Glomerular endothelial cell (primary cell): ENCODE data around the gene SPTY2D1. TPM values are rescaled to one million over a fixed set of nuclear protein-coding genes. Genes with fewer than 3 reads are reported as not detected.
"Not testable (repeated sequence)": the region's sequence is repeated elsewhere in the genome, so short reads cannot be mapped to it uniquely, and the experiment has no call there.

Source experiments
- DNase-seq: peaks from one replicate; pipeline ENCODE4 v3.0.0-alpha.2; 2011; ENCODE audit warnings: low read depth, low spot score; ENCODE audit errors: extremely low read depth
- total RNA-seq: library from RNA; depleted of rRNA; stranded (reverse); fragments of >200 nt; gene quantifications from 2 replicates; pipeline ENCODE4 v1.2.3, GENCODE V29; 2015

The SPTY2D1 gene
- total RNA-seq, 1 donor from 2014 or later, result 17.3 TPM

DNA sequence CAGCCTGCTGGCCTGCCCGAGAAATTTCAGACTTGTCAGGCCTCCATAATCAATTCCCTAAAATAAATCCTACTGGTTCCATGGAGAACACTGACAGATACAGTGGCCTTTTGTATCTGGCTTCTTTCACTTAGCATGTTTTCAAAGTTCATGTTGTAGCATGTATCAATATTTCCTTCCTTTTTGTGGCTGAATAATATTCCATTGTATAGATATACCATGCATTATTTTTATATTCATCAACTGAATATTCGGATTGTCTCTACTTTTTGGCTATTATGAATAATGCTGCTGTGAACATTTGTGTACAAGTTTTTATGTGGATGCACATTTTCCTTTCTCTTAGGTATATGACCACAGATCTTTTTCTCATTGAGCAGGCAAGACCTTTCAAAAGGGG lies 10.4 kb downstream of the SPTY2D1 start:
- DNase-seq, result no peak

DNA sequence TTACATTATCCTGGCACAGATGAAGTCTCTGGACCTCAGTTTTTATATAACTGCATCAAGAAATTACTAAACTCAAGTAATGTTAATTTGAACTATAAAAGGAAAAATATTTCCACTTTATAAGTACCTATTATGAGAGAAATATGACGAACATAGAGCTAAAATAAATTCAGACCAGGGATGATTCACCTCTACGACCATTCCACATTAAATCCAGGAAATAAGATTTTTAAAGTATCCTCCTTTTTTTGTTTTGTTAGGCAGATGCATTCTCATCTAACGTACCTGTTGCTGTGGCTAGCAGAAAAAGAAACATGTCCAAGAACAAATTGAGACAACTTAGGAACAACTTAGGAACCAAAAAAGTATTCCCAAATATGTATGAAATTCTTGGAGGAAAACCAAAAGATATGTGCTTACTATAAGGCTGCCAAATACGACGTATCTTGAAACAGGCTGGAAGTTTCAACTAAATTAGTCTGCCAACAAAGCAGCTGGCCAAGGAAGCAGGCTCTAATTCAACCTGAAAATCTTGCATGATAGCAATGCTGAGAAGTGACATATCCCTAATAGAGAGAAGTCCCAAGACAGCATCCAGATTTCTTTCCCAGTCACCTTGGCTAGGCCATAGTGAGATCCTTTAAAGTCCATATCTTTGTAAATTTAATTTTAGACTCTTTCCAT lies 15.7 kb downstream of the SPTY2D1 start:
- DNase-seq, result no peak

DNA sequence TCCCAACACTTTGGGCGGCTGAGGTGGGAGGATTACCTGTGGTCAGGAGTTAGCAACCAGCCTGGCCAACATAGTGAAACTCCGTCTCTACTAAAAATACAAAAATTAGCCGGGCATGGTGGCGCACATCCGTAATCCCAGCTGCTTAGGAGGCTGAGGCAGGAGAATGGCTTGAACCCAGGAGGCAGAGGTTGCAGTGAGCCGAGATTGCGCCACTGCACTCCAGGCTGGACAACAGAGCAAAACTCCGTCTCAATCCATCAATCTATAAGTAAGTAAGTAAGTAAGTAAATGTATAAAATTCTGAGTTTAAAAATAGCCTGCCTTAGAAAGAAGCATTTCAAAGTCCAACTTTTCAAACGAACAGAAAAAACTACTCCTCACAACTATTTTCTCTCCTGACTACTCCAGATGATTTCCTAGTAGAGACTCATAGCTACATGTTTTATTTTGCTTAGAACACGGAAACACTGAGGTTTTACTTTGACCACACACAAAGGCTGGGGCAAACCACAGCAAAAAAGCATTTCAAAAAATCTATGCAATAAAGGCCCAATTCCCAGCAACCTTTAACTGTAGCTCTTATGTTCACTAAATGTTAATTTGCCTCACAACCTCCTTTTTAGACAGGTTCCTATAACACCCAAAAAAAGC lies 16.3 kb downstream of the SPTY2D1 start:
- DNase-seq, result no peak

DNA sequence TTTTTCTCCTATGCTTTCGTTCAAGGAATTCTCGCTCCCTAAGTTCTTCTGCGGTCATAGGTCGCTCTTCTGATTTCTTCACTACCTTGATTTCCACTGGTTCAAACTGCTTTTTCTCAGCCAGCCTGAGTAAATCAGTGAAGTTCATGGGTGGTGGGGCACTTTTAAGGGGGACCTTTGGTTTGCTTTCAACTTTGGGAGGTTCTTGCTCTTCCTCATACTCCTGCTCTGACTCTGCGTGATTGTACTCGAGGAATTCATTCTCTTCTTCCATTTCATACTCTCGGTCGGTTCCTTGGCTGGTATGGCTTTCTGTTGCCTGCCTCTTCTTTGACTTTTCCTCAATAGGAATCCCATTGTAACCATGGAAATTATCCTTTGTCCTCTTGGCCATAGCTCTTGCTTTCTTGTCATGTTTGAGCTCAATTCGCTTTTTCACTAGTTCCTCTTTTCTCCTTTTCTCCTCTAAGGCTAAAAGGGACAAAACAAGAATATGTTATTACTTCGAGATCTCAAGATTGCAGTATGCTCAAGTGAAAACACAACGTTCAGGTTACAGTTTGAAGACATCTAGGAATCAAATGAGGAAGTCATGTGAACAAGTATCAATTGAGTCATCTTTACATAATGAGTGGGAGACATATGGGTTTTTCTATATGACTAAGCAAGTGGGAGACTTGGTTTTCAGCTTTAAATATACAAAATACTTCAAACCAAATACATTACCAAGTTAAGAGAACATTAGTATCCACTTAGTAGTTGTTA lies 18.3 kb downstream of the SPTY2D1 start:
- no peak for DNase-seq

DNA sequence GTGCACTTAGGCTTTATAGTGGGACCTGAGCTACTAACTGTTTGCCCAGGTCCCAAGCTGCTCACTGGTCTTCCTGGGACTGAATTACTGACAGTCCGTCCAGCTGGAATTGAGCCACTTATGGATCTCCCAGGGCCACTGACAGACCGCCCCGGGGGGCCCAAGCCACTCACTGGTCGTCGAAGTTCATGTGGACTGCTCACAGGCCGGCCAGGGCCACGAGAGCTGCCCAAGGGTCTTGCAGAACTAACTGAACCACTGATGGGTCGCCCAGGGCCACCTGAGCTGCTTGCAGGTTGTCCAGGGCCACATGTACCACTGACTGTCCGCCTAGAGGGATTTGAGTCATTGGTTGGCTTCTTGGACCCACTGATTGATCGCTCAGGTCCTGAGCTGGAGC lies 19.5 kb downstream of the SPTY2D1 start:
- DNase-seq, result no peak

DNA sequence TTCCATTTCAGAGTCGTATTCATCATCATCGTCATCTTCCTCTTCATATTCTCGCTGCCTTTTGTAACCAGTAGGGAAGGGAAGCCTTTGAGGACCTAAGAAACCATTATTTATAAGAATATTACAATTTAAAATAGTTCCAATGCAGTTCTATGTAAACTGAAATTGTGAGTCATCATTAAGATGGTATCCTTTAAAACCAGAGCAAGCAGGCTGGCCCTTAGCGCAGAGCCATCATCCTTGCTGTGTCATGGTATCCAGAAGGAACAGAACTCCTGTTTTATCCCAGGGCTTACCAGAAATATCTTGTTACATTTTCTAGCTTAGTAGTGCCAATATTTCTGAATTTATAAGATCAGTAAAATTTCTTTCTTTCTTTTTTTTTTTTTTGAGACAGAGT lies 21.7 kb downstream of the SPTY2D1 start:
- no peak for DNase-seq

DNA sequence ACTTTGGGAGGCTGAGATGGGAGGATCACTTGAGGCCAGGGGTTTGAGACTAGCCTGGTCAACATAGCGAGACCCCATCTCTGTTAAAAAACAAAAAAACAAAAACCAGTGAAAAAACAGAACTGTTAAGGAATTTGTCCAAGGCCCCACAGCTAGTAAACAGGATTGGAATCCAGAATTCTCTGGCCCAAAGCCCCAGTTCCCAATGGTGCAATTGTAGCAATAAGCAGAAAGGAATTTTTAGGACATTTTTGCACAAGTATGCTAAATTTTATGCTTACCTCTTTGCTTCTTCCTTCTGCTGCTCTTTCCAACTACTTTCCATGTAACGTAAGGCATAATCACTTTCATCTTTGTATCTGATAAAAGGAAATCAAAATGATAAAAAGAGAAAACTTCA lies 22.9 kb downstream of the SPTY2D1 start:
- no peak for DNase-seq

DNA sequence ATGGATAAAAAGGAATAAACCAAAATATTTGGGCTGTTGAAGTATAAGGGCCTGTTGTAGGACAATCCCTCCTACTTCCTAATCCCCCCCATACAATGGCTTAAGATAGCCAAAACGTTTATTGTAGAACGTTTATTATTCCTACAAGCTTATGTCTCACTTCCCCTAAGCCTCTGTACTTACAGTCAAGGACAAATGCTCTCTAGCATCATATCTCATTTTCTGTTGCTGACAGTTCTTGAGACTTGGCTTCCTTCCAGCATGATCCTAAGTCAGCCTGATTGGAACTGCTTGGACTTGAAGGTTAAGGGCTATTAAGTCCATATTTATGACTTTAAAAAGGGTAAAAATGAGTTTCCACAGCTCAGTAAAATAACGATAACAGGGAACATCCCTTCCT lies 25.8 kb downstream of the SPTY2D1 start:
- peak; percentile 29 for DNase-seq

DNA sequence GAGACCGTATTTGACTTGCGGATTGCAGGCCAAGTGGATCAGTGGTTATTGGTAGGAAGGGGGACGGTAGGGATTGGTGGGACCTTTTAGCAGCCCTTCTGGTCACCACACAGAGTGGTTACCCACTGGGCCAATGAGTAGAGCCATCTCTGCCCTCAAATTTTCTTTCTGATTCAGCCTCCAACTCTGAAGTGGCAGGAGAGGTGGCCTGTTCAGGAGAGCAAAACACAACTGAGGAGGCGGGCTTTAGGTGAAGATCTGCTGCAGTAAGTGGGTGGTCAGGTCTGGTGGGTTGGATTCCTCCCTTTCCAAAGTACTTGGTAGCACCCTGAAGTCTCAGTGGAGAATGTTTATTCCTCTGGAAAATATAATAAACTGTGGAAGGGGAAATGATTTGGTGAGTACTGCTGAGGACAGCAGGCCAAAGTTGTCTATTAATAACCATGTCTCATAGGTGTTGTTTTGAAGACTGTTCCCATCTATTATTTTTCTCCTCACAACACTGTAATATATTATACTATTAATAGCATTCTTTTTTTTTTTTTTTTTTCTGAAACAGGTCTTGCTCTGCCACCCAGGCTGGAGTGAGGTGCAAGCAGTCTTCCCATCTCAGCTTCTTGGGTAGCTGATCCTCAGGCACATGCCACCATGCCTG lies 33.1 kb downstream of the SPTY2D1 start:
- DNase-seq, result no peak

DNA sequence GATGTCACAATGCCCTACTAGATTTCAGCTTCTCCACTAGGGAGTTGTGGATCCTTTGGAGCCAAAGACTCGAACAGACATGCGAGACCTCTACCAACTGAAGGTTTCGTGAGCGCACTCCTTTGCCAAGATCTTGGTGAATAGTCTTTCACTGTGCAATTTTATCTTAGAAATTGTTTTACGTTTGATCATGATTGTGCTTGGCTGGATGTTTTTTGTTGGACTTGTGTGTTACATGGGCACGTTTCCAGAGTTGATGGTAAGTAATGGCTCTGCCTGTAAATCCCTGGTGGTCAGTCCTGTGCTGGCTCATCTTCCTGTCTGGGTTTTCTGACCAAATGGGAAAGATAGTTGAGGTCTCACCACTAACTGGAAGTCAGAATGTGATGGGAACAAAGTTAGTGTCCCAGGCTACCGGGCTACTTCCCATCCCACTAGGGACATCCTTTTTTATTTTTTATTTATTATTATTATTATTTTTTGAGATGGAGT lies 34.4 kb downstream of the SPTY2D1 start, which contains the start of gene MISFA:
Gene MISFA (plus strand): TSS at position 51 of the 492 bp plus-strand sequence. CDS start 140 bp downstream, at position 191.
- no peak for DNase-seq

DNA sequence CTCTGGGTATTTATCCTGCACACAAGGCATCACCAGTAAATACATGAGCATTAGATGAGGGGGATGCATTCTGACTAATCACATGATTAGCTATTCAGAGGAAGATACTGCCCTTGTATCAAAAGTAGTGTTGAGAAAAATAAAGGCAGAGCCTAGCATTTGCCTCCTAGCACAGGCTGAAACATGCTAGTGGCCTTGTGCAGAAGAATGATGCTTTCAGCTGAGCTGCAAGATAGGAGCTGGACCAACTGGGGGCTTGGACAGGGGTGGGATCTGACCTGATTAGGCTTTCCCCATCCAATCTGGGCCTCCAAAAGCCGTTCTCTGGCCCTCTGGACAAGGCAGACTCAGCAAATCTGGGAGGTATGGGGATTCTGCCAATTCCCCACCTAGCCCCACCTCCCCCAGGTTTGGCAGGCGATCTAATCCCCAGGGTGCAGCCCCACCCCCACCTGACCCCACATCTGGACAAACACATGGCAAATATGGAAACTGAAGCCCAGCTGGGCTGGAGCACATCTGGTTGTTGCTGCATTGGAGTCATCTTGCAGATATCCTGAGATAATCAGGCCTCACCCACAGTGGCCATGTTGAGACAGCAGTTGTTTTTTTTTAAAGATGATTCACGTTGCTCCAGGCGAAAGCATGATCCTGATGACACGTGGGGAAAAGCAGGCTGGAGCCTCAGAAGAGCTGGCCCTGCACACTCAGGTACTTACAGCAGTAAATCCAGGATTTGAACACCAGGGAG lies 39.0 kb downstream of the SPTY2D1 start:
- no peak for DNase-seq

DNA sequence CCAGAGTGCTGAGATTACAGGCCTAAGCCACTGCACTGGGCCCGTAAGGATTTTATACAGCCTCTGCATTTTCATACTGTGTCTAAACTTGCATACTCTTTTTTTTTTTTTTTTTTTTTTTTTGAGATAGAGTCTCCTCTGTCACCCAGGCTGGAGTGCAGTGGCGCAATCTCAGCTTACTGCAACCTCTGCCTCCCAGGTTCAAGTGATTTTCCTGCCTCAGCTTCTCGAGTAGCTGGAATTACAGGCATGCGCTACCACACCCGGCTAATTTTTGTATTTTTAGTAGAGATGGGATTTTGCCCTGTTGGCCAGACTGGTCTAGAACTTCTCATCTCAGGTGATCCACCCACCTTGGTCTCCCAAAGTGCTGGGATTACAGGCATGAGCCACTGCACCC lies 40.1 kb downstream of the SPTY2D1 start:
- DNase-seq, result not testable (repeated sequence)

DNA sequence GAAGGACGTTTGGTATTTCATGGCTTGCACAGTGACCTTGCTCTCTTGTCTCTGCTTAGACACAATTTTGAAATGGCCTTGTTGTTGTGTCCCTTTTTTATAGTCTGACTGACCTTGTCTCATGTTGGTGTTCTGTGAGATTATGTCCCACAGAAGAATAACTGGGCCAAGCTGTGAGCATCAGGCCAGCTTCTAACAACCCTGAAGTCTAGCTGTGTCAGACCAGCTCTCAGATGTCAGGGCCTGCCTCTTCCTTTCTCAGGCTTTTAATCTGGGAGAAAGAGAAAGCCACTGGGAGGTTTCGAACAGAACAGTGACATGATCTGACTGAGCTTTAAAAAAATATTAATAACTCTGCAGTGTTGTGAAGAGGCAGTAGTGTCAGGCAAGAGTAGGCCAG lies 43.6 kb downstream of the SPTY2D1 start:
- DNase-seq, result no peak

DNA sequence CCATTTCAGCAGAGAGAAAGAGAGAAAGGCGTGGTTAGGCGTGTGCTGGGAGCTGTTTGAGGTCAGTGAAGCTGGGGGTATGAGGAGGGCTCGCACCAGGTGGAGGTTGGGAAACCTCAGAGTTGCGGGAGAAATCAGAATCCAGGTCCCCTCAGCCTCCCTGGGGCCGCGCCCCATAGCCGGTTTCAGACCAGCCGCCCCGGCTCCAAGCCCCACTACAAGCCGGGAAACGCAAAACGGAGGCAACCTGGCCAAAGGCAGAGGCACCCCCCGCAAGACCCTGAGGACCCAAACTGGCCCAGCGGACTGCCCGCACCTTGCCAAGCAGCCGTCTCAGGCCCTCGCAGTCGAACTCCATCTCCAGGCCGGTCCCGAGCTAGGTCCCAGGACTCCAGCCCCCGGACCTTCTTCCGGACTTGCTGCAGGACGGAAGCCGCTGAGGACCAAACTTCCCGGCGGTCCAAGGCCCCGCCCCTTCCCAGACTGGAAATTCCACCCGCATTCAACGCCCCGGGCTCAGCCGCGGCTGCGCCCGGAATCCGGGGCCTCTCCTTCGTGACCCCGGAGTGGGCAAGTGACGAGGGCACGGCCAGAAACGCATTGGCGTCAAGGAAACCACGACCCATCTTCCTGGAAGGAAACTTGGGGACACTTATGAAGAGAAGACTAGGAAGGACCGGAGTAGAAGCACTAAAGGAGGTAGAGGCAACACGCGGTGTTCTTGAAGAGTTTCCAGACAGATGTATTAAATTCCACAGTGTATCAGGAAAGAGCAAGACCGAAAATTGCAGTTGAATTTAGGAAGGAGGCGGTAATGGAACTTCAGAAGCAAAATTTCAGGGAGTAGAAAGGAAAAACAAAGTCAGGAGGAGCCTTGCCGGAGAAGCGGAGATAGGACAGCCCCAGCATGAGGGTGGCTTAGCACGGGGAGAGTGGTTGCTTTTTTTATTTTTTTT lies 45.6 kb downstream of the SPTY2D1 start, which contains the start of gene UEVLD:
Gene UEVLD (minus strand): TSS at position 438 of the 956 bp plus-strand sequence. CDS start 80 bp downstream, at position 358.
- no peak for DNase-seq

DNA sequence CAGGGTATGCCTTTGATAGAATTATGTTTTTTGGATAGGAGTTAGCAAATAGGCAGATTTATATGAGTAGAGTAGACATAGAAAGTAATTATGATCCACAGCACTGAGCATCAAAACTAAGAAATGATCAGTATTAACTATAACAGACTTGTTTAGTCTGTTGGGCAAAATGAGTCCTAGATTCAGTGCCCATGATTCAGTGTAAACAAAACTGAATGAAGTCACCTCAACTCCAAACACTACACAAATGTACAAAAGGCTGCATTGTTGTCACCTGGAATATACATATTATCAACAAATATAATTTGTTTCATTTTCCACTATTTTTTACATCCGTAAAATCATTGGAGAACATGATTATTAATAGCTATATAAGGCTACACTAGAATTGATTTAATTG lies 52.3 kb downstream of the SPTY2D1 start:
- no peak for DNase-seq

DNA sequence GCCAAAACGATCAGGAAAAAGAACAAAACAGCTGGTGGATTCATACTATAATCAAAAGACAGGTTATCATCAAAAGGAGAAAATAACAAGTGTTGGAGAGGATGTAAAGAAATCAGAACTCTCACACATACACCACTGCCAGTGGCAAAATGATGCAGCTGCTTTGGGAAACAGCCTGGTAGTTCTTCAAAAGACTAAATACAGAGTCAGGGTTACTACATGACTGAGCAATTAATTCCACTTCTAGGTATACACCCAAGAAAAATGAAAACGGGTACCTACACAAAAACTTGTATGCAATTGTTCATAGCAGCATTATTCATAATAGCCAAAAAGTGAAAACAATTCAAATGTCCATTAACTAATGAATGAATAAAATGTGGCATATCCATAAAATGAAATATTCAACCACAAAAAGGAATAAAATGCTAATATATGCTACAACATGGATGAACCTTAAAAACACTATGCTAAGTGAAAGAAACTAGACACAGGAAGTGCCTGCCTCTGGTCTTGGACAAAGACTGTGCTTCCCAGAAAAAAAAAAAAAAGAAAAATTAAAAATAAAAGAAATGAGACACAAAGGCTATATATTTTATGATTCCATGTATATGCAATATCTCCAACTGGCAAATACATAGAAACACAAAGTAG lies 53.9 kb downstream of the SPTY2D1 start:
- no peak for DNase-seq

DNA sequence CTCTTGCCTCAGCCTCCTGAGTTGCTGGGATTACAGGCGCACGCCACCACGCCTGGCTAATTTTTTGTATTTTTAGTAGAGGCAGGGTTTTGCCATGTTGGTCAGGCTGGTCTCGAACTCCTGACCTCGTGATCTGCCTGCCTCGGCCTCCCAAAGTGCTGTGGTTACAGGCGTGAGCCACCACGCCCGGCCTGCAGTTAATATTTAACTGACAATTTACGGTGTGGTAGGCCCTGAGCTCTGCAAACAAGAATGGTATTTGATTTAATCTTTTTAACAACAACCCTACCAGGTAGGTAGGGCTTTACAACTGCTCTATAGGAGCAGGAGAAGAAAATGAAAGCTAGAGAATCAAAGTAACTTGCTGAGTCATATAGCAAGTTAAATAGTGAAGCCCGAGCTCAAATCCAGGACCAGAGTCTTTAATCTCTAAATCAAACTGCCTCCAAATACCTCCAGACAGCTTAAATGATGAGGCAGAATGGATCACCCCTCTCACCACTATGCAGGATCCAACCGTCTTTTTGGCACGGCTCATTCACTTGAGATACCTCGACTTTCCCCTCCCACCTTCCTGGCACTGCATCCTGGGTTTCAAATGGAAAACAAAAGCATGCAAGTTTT lies 55.1 kb downstream of the SPTY2D1 start:
- no peak for DNase-seq

DNA sequence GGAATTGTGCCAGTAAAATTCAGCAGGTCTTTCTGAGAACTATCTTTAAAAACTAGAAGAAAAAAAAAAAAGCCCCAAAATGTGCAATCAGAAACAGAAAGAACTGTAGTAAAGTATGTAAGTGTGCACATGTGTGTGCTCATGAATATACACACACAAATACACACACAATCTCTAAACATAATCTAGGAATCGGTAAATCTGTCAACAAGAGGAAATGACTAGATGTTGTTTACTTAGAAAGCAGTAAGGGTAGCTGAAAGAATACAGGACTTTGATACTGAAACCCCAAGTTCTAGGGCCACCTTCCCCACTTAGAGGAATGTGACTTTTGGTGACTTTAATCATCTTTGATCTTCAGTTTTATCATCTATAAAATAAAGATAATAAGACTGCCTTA lies 58.8 kb downstream of the SPTY2D1 start:
- no peak for DNase-seq
